Skin of body (tissue), 2 donors: ENCODE data around the gene ATP6V1G3. TPM values are rescaled to one million over a fixed set of nuclear protein-coding genes. Genes with fewer than 3 reads are reported as not detected.
"Not testable (repeated sequence)": the region's sequence is repeated elsewhere in the genome, so short reads cannot be mapped to it uniquely, and the experiment has no call there.

Source experiments
- DNase-seq: peaks from one replicate; lab custom pipeline; 2025; lab: John Stamatoyannopoulos, UW
- total RNA-seq: library from RNA; depleted of rRNA; stranded (reverse); fragments of >200 nt; gene quantifications from one replicate; pipeline ENCODE4 v1.2.3, GENCODE V29; 2014

The ATP6V1G3 gene
- total RNA-seq, 1 donor from 2014 or later = not detected

- DNase-seq = no peak
Measured at GRCh38 chr1:198543670-198544260, 3.3 kb upstream of the ATP6V1G3 start.

GRCh38 chr1:198542632-198543031 is 2.2 kb upstream of the ATP6V1G3 start:
- DNase-seq = no peak

DNA sequence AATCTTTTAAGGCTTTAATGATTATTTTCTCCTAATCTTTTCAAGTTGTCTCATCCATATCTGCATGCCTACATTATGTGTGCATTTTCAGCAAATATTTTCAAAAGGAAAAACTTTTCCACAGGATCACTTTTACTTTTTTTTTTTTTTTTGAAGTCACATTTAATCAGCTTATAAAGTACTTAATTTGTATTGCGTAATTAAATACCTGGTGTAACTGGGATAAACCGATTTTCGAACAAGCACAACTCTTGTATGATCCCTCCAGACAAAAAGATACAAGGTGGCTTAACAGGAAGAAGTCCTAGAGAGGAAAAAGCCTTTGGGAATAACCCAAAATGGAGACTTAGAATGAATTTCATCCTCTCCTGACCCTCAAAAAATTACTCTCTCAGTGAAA is 1.3 kb upstream of the ATP6V1G3 start:
- no peak for DNase-seq

DNA sequence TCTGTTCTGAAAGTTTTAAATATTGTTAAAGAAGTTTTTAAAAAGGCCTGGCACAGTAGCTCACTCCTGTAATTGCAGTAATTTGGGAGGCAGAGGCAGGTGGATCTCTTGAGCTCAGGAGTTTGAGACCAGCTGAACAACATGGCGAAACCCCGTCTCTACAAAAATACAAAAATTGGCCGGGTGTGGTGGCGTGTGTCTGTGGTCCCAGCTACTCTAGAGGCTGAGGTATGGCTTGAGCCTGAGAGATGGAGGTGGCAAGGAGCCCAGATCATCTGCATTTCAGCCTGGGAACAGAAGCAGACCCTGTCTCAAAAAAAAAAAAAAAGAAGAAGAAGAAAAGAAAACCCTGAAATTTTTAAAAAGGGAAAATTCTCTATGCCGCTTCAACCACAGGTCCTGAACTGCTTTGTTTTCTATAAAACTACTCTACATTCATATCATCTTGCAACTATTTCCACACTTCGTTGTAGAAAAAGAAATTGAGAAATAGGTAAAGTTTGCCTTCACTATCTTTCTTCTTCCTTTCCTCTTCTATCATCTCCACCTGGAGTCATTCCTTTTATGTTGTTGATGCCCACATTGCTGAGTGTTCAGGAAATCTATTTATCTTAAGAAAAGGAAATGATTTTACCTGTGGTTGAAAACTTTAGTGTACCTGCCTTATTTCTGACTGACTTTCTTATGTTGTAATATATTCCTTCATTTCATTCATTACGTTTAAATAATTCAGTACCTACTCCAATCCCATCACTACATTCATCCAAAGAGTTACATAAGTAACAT is 1.7 kb downstream of the ATP6V1G3 start:
- DNase-seq = no peak

DNA sequence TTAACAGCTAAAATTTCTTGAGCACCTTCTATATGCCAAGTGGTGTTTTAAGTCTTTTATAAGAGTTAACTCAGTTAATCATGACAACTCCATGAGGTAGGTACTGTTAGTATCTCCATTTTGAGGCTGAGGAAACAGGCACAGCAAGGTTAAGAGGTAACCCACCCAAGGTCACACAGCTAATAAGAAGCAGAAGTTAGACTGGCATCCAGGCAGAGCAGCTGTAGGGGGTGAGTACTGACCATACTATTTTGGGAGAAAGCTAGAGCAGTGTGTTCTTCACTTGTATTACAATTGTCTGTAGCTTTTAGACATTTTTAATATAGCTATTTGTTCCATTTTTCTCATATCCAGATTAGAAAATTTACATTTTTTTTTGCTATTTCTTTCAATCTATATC is 4.8 kb downstream of the ATP6V1G3 start:
- DNase-seq = no peak

DNA sequence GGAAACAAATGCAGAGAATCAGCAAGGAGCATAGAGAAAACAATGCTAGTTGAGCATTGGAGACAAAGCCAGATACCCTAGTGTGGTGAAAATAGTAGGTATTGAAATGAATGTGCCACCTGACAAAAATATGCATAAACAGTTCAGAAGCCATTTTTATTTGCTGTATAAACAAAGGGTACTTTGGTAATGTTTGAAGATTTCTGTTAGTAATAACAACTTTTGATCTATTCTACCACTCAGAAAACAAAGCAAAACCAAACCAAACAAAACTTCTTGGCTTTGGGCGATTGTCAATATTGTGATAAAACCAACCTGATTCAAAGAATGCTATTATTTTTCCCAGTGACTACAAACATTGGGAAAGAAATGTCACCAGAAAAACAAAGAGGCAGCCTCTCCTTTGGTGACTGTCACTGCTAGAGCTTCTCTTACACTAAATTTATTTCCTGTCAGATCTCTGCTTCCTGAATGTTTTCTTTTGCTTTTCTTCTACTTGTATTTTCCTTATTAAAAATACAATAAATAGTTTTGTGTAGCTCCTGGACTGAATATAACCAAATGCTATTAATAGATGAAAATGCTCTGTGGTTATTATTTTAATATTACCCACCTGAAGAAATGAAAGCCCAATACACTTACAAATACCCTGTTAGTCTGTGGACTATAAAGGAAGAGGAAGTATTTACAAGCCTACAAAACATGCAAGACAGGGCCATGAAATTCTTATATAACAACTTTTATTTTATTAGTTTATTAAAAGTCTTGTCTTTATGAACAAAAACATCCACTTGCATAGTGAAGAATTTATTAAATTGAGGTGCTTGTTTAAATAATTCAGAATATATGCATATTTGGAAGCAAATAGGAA is 5.7 kb downstream of the ATP6V1G3 start:
- DNase-seq = no peak

DNA sequence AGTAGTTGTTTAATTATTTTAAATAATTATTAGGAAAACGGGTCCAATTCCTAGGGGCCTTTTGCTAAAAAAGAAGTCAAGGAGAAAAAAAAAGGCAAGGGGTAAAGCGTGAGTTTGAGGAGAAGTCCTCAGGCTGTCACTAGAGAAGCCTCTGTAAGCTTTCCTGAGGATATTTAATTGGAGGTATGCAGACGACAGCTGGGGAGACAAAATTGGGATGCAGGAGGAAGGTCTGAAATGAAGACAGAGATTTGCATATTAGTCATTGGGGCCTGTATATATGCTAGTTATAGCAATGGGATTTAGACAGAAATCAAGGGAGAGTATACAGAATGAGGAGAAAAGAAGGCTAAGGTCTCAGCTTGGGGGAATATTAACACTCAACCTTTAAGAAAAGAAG is 8.6 kb downstream of the ATP6V1G3 start:
- no peak for DNase-seq

GRCh38 chr1:198530953-198531352 is 9.5 kb downstream of the ATP6V1G3 start:
- no peak for DNase-seq

- peak; percentile 36 for DNase-seq
Measured at GRCh38 chr1:198529414-198529813, 11.1 kb downstream of the ATP6V1G3 start.

- no peak for DNase-seq
Measured at GRCh38 chr1:198528364-198528763, 12.1 kb downstream of the ATP6V1G3 start.

DNA sequence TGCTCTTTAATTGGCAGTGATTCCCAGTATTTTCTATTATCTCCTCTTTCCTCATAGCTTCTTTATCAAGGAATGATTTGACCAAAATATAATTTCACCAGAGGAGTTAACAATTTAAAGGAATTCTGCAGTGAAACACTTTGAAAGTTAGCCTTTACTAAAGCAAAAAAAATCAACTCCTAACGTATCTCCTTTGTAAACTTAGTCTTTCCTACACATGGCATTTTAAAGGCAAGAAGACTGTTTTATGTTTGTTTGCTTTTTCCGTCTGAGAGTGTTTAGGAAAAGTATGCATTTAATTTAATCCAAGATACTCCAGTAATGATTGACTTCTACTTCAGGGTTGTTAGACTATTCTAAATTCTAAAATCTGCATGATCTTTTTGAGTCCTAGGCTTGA is 15.9 kb downstream of the ATP6V1G3 start:
- DNase-seq = no peak

- not testable (repeated sequence) for DNase-seq
Measured at GRCh38 chr1:198524127-198524526, 16.4 kb downstream of the ATP6V1G3 start.

- DNase-seq = no peak
Measured at GRCh38 chr1:198523182-198523950, 17.1 kb downstream of the ATP6V1G3 start.

GRCh38 chr1:198520524-198521254 is 19.8 kb downstream of the ATP6V1G3 start:
- DNase-seq = no peak

- DNase-seq = no peak
Measured at GRCh38 chr1:198519639-198520501, 20.6 kb downstream of the ATP6V1G3 start.

DNA sequence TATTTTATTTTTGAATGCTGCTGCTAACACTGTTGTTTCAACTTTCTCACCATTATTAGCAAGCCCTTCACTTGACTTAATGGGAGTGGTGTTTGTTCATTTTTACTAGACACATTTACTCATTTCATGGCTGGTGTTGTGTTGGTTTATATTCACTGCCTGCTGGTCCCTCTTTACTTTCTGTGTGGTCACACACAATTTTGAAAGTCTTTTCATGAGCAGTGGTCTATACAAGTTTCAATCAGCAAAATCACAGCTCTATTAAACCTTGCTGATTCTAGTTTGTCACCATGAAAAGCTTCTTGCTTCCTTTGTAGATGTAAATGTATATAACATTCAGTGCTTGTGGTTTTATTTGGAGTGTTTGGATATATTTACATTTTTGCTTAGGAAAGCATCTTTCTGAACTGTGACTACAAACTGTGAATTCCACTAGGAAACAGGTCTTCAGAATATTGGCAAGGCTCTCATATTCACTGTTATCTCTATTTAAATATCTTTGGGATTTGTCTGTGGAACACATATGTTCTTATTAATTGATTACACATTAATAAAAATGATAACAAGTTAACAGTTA is 22.8 kb downstream of the ATP6V1G3 start:
- no peak for DNase-seq

GRCh38 chr1:198500096-198500495 is 40.4 kb downstream of the ATP6V1G3 start:
- DNase-seq = no peak

- DNase-seq = no peak
Measured at GRCh38 chr1:198499588-198499987, 40.9 kb downstream of the ATP6V1G3 start.

DNA sequence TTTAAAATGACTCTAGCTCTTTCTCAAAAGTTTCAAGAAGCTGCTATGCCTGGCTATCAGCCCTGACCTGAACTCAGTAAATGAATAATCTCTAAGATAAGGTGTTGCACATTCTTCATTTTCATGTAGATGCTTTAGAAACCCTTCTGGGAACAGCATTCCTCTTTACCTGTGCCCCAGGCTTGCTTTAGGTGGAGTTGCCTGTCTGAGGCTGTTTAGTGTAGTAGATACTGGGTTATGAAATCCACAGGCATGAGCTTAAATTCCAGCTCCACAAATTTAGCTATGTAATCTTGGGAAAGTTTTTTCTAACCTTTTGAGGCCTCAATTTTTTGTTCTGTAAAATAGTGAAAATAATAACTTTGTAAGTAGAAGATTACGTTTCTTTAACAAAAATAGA is 41.6 kb downstream of the ATP6V1G3 start:
- no peak for DNase-seq

- DNase-seq = no peak
Measured at GRCh38 chr1:198498103-198498385, 42.4 kb downstream of the ATP6V1G3 start.
